Erythroblast (primary cell): ENCODE measurements around the gene HOXB6.

Experiments
- GATA1 ChIP-seq: IDR thresholded peaks from 2 replicates; pipeline ENCODE4 v1.6.1; 2011; ENCODE audit warnings: low read depth, mild to moderate bottlenecking, control low read depth, low read length, moderate library complexity
- POLR2A ChIP-seq: IDR thresholded peaks from 2 replicates; pipeline ENCODE4 v1.6.1; 2011; ENCODE audit warnings: mild to moderate bottlenecking, low read length

- TF ChIP-seq POLR2A (no peak), GATA1 (no peak)
These were observed 41.9 kb downstream of the HOXB6 start for GRCh38 chr17:48562934-48563333.
